Keratinocyte (primary cell): ENCODE measurements around the gene UBE2E3. TPM values are rescaled to one million over a fixed set of nuclear protein-coding genes. Genes with fewer than 3 reads are reported as not detected.

ENCODE experiments used
- DNase-seq: peaks from one replicate; pipeline ENCODE4 v3.0.0-alpha.2; 2011; ENCODE audit warnings: low read depth, missing footprints, low spot score
- FAIRE-seq: peaks from 2 replicates; lab custom pipeline; 2011; peaks lifted over from hg19 to GRCh38; lab: Jason Lieb, UNC
- H2AFZ ChIP-seq: 2 replicates; pipeline ENCODE4 v1.6.0; 2012; ENCODE audit warnings: low read length, control low read depth, inconsistent platforms; ENCODE audit not compliant: control insufficient read depth
- H3K27ac ChIP-seq: 2 replicates; pipeline ENCODE4 v1.5.1; 2011; ENCODE audit warnings: low read length; ENCODE audit not compliant: control insufficient read depth, insufficient read depth
- H3K27me3 ChIP-seq: 3 replicates; pipeline ENCODE4 v1.6.0; 2011; ENCODE audit warnings: low read length; ENCODE audit not compliant: control insufficient read depth, insufficient read depth; ENCODE audit errors: extremely low read depth
- H3K36me3 ChIP-seq, 2 experiments: 2 replicates in 1 of 2; 3 replicates in 1 of 2; pipeline ENCODE4 v1.5.1; 2011; ENCODE audit warnings: low read length in 2 of 2, mild to moderate bottlenecking in 1 of 2; ENCODE audit not compliant: control insufficient read depth in 2 of 2, insufficient read depth in 2 of 2; ENCODE audit errors: extremely low read depth in 1 of 2
- H3K4me1 ChIP-seq: 3 replicates; pipeline ENCODE4 v1.5.1; 2011; ENCODE audit warnings: low read length; ENCODE audit not compliant: control insufficient read depth, insufficient read depth; ENCODE audit errors: extremely low read depth
- H3K4me2 ChIP-seq: 3 replicates; pipeline ENCODE4 v1.6.0; 2011; ENCODE audit warnings: low read depth, low read length; ENCODE audit not compliant: control insufficient read depth, insufficient read depth; ENCODE audit errors: extremely low read depth
- H3K4me3 ChIP-seq, 3 experiments: fragments of 200-600 bp in 1 of 3; sonication (generic) in 1 of 3; 2 replicates in 2 of 3; 3 replicates in 1 of 3; pipeline ENCODE4 v1.5.1; 2011 to 2016; ENCODE audit warnings: low read length in 3 of 3, mild to moderate bottlenecking in 3 of 3, control low read depth in 2 of 3, inconsistent platforms in 1 of 3, low read depth in 1 of 3, mixed read lengths in 1 of 3, mixed run types in 1 of 3, moderate library complexity in 1 of 3; ENCODE audit not compliant: control insufficient read depth in 2 of 3, insufficient read depth in 2 of 3; ENCODE audit errors: extremely low read depth in 1 of 3
- H3K79me2 ChIP-seq: 2 replicates; pipeline ENCODE4 v1.6.0; 2012; ENCODE audit warnings: low read length; ENCODE audit not compliant: control insufficient read depth, insufficient read depth
- H3K9ac ChIP-seq: 3 replicates; pipeline ENCODE4 v1.6.0; 2011; ENCODE audit warnings: low read length; ENCODE audit not compliant: control insufficient read depth, insufficient read depth; ENCODE audit errors: extremely low read depth
- H3K9me1 ChIP-seq: 3 replicates; pipeline ENCODE4 v1.6.0; 2011; ENCODE audit warnings: low read length; ENCODE audit not compliant: control insufficient read depth, insufficient read depth; ENCODE audit errors: extremely low read depth
- H3K9me3 ChIP-seq: 2 replicates; pipeline ENCODE4 v1.5.1; 2012; ENCODE audit warnings: low read depth, low read length; ENCODE audit not compliant: control insufficient read depth
- H4K20me1 ChIP-seq: 3 replicates; pipeline ENCODE4 v1.6.0; 2011; ENCODE audit warnings: low read length; ENCODE audit not compliant: control insufficient read depth, insufficient read depth; ENCODE audit errors: extremely low read depth
- CTCF ChIP-seq, 3 experiments: IDR thresholded peaks in 1 of 3; conservative IDR thresholded peaks in 1 of 3; optimal IDR thresholded peaks in 1 of 3; 2 replicates in 2 of 3; 3 replicates in 1 of 3; pipeline versions ENCODE3 to v1.5.1; 2011; ENCODE audit warnings: low read length in 3 of 3, mild to moderate bottlenecking in 3 of 3, moderate library complexity in 2 of 3, control low read depth in 1 of 3, inconsistent platforms in 1 of 3; ENCODE audit not compliant: insufficient read depth in 2 of 3; ENCODE audit errors: extremely low read depth in 1 of 3
- EZH2 ChIP-seq: IDR thresholded peaks from one replicate; pipeline ENCODE4 v1.6.1; 2012; ENCODE audit warnings: inconsistent platforms, mild to moderate bottlenecking, low read length, moderate library complexity
- dilution Hi-C: fragments of 300-500 bp; cut with MboI; formaldehyde crosslinking; loops from one replicate; pipeline ENCODE4 v1.7.0; 2020; ENCODE audit warnings: low sequenced_read_pairs; ENCODE audit not compliant: extremely low pct_ligation_motif_present
- polyA plus RNA-seq, 5 experiments: library from polyadenylated mRNA; depleted of rRNA in 3 of 5; stranded (reverse) in 3 of 5; stranded (forward) in 1 of 5; unstranded in 1 of 5; fragments of >200 nt; gene quantifications; 1 replicate in 1 of 5; 2 replicates in 3 of 5; 3 replicates in 1 of 5; pipeline versions ENCODE4 v1.2.1 to v1.2.3, GENCODE V29; 2011 to 2012; ENCODE audit warnings: missing spikeins in 2 of 5, low read depth in 1 of 5, low replicate concordance in 1 of 5

Gene UBE2E3
- polyA plus RNA-seq, 1 donor (not counting 4 experiments of a cell fraction or from before 2014, with no cell fraction given): 91.1 TPM

- DNase-seq (no peak), FAIRE-seq (no peak)
- no peaks in the 10 kb centered on the region for H4K20me1 ChIP-seq
- dilution Hi-C loops: no loop called here
- H3K9me1 ChIP-seq: no peaks in the 10 kb centered on the region
- no peak overlapping the region for H3K9ac ChIP-seq
- H3K36me3 ChIP-seq: peaks cover 2 to 5% of the 10 kb centered on the region in 2 experiments
- H2AFZ ChIP-seq: no peak overlapping the region
- H3K4me1 ChIP-seq: peaks cover 4% of the 10 kb centered on the region
- H3K27me3 ChIP-seq: no peaks in the 10 kb centered on the region
- H3K4me2 ChIP-seq: no peak overlapping the region
- H3K27ac ChIP-seq: no peak overlapping the region
- no peak overlapping the region for H3K4me3 ChIP-seq
- TF ChIP-seq EZH2: no peak
- TF ChIP-seq CTCF (optimal IDR thresholded peaks at IDR 0.05 in 1 of 3, IDR thresholded peaks at IDR 0.05 in 1 of 3, conservative IDR thresholded peaks at IDR 0.05 in 1 of 3; ENCODE audit: extremely low read depth in 1 of 3, insufficient read depth in 2 of 3, low read length in 3 of 3): no peak
- H3K79me2 ChIP-seq: peaks cover 45% of the 10 kb centered on the region
- no peaks in the 10 kb centered on the region for H3K9me3 ChIP-seq
These were observed 12.6 kb downstream of the UBE2E3 start for GRCh38 chr2:180992994-180993393.

GRCh38 chr2:180999274-180999964 is 19.0 kb downstream of the UBE2E3 start:
- Histone ChIP-seq H3K4me1 (no peaks in the 10 kb centered on the region), H3K4me3 (no peak overlapping the region), H3K4me2 (no peak overlapping the region), H3K36me3 (no peaks in the 10 kb centered on the region), H3K79me2 (peaks cover 40% of the 10 kb centered on the region), H2AFZ (no peak overlapping the region), H3K27me3 (no peaks in the 10 kb centered on the region), H3K27ac (no peak overlapping the region), H3K9ac (no peak overlapping the region), H3K9me1 (no peaks in the 10 kb centered on the region), H4K20me1 (no peaks in the 10 kb centered on the region), H3K9me3 (no peaks in the 10 kb centered on the region)
- dilution Hi-C loops: no loop called here
- DNase-seq (no peak), FAIRE-seq (no peak)
- TF ChIP-seq EZH2 (no peak), CTCF (optimal IDR thresholded peaks at IDR 0.05 in 1 of 3, IDR thresholded peaks at IDR 0.05 in 1 of 3, conservative IDR thresholded peaks at IDR 0.05 in 1 of 3; ENCODE audit: extremely low read depth in 1 of 3, insufficient read depth in 2 of 3, low read length in 3 of 3) (no peak)
